OCI-LY1 (cell line): ENCODE measurements around the gene SELENOI.

Experiments
- CTCF ChIP-seq: fragments of 200-600 bp; sonication (generic), shearing (Covaris generic); IDR thresholded peaks from 2 replicates; pipeline ENCODE4 v1.5.1; 2017; ENCODE audit warnings: mild to moderate bottlenecking, antibody characterized with exemption, low read length, moderate library complexity, mixed read lengths
- EZH2 ChIP-seq: fragments of 200-600 bp; sonication (generic), shearing (Covaris generic); IDR thresholded peaks from 2 replicates; pipeline ENCODE4 v1.8.0; 2017; ENCODE audit warnings: borderline replicate concordance, mixed run types, mild to moderate bottlenecking, antibody characterized with exemption, low read length, moderate library complexity, mixed read lengths

- TF ChIP-seq EZH2 = no peak
- no peak for TF ChIP-seq CTCF
These were observed 50.9 kb downstream of the SELENOI start for GRCh38 chr2:26396734-26397298.
